Measurements from ENCODE around the gene CLASP2. TPM values are rescaled to one million over a fixed set of nuclear protein-coding genes. Genes with fewer than 3 reads are reported as not detected.

Gene CLASP2
- total and polyA plus RNA-seq, 2 of the 4 experiments (the other 2 are of a cell fraction): 11.9 to 49.1 TPM

DNA sequence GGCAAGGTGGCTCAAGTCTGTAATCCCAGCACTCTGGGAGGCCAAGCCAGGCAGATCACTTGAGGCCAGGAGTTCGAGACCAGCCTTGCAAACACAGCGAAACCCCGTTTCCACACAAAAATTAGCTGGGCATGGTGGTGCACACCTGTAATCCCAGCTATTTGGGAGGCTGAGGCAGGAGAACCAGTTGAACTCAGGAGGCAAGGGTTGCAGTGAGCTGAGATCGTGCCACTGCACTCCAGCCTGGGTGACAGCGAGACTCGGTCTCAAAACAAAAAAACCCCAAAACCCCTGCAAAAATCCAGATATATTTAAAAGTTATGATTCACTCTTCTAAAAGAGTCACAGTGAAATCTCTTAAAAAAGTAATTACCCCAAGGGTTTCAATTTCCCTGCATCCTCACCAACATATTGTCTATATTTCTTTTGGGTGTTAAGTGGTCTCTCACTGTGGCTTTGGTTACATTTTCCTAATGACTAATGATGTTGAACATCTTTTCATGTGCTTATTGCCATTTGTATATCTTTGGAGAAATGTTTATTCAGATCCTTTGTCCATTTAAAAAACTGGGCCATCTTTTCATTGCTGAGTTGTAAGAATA is 204.7 kb downstream of the CLASP2 start:
- Histone ChIP-seq H3K27me3 (ENCODE audit: control insufficient read depth, insufficient read depth, low read length) (no peaks in the 10 kb centered on the region), H2BK20ac (ENCODE audit: low read depth, low read length) (no peak overlapping the region), H2BK120ac (ENCODE audit: low read depth, low read length) (no peak overlapping the region), H2AK5ac (ENCODE audit: low read depth, low read length) (no peak overlapping the region), H3K23ac (ENCODE audit: low read depth, low read length) (no peak overlapping the region), H3K9me1 (ENCODE audit: insufficient read depth, low read length) (no peaks in the 10 kb centered on the region), H4K20me1 (ENCODE audit: insufficient read depth, low read length) (no peaks in the 10 kb centered on the region; the same call in 1 of the 2 replicates), H3K79me1 (ENCODE audit: low read depth in 1 of 2, low read length in 2 of 2) (no peaks in the 10 kb centered on the region), H3K14ac (replicated peaks; ENCODE audit: low read depth, low read length) (no peak overlapping the region), H3K4me3 (ENCODE audit: insufficient read depth, low read depth, low read length) (no peak overlapping the region), H3K9ac (ENCODE audit: low read depth, low read length) (no peak overlapping the region), H3K4ac (ENCODE audit: low read depth, low read length) (no peak overlapping the region), H3K4me2 (ENCODE audit: low read depth, low read length) (no peak overlapping the region), H2AK9ac (replicated peaks; ENCODE audit: low read depth, low read length, poor library complexity) (no peak overlapping the region), H3K27ac (ENCODE audit: insufficient read depth, low read length) (no peak overlapping the region), H4K91ac (ENCODE audit: insufficient read depth, low read depth, low read length) (no peak overlapping the region), H3K56ac (ENCODE audit: extremely low read depth, insufficient read depth, low read length) (no peak overlapping the region), H4K8ac (ENCODE audit: low read depth in 2 of 2, low read length in 2 of 2) (no peak overlapping the region), H2BK5ac (ENCODE audit: low read depth, low read length, poor library complexity, severe bottlenecking) (no peak overlapping the region), H3K18ac (ENCODE audit: low read depth, low read length) (no peak overlapping the region), H2BK15ac (ENCODE audit: low read depth, low read length) (no peak overlapping the region), H3K36me3 (ENCODE audit: control insufficient read depth, insufficient read depth, low read length) (no peaks in the 10 kb centered on the region), H3K4me1 (ENCODE audit: control insufficient read depth, insufficient read depth, low read length) (no peaks in the 10 kb centered on the region), H2AFZ (replicated peaks; ENCODE audit: low read length, poor library complexity) (no peak overlapping the region), H4K5ac (ENCODE audit: low read depth, low read length) (no peak overlapping the region), H3K9me3 (ENCODE audit: control insufficient read depth, insufficient read depth, low read length) (no peaks in the 10 kb centered on the region)
- BruUV-seq (replicated peaks): no TSS peak
- DNase-seq: no peak
- ATAC-seq (ENCODE audit: low read depth): no peak
- intact Hi-C loops (cut with micrococcal nuclease): no loop called here
- no peak for TF ChIP-seq MXI1 (IDR thresholded peaks at IDR 0.05; ENCODE audit: borderline replicate concordance, low read depth, low read length)
- TF ChIP-seq MAZ (IDR thresholded peaks at IDR 0.05; ENCODE audit: borderline replicate concordance, low read depth, low read length): no peak
- TF ChIP-seq, protein P1, sequence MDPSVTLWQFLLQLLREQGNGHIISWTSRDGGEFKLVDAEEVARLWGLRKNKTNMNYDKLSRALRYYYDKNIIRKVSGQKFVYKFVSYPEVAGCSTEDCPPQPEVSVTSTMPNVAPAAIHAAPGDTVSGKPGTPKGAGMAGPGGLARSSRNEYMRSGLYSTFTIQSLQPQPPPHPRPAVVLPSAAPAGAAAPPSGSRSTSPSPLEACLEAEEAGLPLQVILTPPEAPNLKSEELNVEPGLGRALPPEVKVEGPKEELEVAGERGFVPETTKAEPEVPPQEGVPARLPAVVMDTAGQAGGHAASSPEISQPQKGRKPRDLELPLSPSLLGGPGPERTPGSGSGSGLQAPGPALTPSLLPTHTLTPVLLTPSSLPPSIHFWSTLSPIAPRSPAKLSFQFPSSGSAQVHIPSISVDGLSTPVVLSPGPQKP (IDR thresholded peaks at IDR 0.05; ENCODE audit: borderline replicate concordance, low read depth, low read length): no peak
- no peak for TF ChIP-seq CHD1 (IDR thresholded peaks at IDR 0.05; ENCODE audit: low read depth, low read length)
- no peak for TF ChIP-seq RAD21 (IDR thresholded peaks at IDR 0.05; ENCODE audit: low read length)
- TF ChIP-seq BHLHE40 (IDR thresholded peaks at IDR 0.05; ENCODE audit: low read depth, low read length): no peak
- TF ChIP-seq RFX5 (IDR thresholded peaks at IDR 0.05; ENCODE audit: low read depth, low read length): no peak
- no peak for TF ChIP-seq POLR2A (IDR thresholded peaks at IDR 0.05; ENCODE audit: low read depth, low read length)
- TF ChIP-seq RCOR1 (IDR thresholded peaks at IDR 0.05; ENCODE audit: insufficient replicate concordance, low read length): no peak
- TF ChIP-seq MAFK (IDR thresholded peaks at IDR 0.05; ENCODE audit: low read depth, low read length): no peak
- TF ChIP-seq, protein P2, sequence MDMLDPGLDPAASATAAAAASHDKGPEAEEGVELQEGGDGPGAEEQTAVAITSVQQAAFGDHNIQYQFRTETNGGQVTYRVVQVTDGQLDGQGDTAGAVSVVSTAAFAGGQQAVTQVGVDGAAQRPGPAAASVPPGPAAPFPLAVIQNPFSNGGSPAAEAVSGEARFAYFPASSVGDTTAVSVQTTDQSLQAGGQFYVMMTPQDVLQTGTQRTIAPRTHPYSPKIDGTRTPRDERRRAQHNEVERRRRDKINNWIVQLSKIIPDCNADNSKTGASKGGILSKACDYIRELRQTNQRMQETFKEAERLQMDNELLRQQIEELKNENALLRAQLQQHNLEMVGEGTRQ (IDR thresholded peaks at IDR 0.05; ENCODE audit: low read depth, low read length): no peak
- no peak for TF ChIP-seq FOS (IDR thresholded peaks at IDR 0.05; ENCODE audit: low read depth, low read length)
- TF ChIP-seq CEBPB (IDR thresholded peaks at IDR 0.05; ENCODE audit: low read depth, low read length): no peak
- TF ChIP-seq, protein P3, sequence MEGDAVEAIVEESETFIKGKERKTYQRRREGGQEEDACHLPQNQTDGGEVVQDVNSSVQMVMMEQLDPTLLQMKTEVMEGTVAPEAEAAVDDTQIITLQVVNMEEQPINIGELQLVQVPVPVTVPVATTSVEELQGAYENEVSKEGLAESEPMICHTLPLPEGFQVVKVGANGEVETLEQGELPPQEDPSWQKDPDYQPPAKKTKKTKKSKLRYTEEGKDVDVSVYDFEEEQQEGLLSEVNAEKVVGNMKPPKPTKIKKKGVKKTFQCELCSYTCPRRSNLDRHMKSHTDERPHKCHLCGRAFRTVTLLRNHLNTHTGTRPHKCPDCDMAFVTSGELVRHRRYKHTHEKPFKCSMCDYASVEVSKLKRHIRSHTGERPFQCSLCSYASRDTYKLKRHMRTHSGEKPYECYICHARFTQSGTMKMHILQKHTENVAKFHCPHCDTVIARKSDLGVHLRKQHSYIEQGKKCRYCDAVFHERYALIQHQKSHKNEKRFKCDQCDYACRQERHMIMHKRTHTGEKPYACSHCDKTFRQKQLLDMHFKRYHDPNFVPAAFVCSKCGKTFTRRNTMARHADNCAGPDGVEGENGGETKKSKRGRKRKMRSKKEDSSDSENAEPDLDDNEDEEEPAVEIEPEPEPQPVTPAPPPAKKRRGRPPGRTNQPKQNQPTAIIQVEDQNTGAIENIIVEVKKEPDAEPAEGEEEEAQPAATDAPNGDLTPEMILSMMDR (conservative IDR thresholded peaks at IDR 0.05; ENCODE audit: low read depth, low read length): no peak
- dilution Hi-C loops (cut with HindIII; ENCODE audit: low sequenced_read_pairs, unreplicated experiment): no loop called here
- ChIA-PET CTCF (no interaction called here), POLR2A (ENCODE audit: unreplicated experiment) (no interaction called here)
- 96% methylated on average over 3 of the region's 6 CpGs; no CpG with 5 or more reads in 1 of the 2 experiments for WGBS, 2 experiments (ENCODE audit: extremely low coverage in 2 of 2, insufficient read length in 1 of 2)
- in situ Hi-C loops (cut with MboI; ENCODE audit: low sequenced_read_pairs): no loop called here

Data from IMR-90 (cell line).